ENCODE results near the gene PLCL2.

- TF ChIP-seq, protein P1, sequence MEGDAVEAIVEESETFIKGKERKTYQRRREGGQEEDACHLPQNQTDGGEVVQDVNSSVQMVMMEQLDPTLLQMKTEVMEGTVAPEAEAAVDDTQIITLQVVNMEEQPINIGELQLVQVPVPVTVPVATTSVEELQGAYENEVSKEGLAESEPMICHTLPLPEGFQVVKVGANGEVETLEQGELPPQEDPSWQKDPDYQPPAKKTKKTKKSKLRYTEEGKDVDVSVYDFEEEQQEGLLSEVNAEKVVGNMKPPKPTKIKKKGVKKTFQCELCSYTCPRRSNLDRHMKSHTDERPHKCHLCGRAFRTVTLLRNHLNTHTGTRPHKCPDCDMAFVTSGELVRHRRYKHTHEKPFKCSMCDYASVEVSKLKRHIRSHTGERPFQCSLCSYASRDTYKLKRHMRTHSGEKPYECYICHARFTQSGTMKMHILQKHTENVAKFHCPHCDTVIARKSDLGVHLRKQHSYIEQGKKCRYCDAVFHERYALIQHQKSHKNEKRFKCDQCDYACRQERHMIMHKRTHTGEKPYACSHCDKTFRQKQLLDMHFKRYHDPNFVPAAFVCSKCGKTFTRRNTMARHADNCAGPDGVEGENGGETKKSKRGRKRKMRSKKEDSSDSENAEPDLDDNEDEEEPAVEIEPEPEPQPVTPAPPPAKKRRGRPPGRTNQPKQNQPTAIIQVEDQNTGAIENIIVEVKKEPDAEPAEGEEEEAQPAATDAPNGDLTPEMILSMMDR (conservative IDR thresholded peaks at IDR 0.05 in 1 of 2, IDR thresholded peaks at IDR 0.05 in 1 of 2; ENCODE audit: extremely low read depth in 1 of 2, insufficient read depth in 1 of 2, low read depth in 1 of 2, low read length in 2 of 2), result no peak
- no peak for TF ChIP-seq EZH2 (IDR thresholded peaks at IDR 0.05; ENCODE audit: borderline replicate concordance, low read length)
Measured at GRCh38 chr3:17014709-17015108, 130.0 kb downstream of the PLCL2 start.

All from mammary epithelial cell (primary cell).